ENCODE data around the gene TTC24.

TTC24 gene

GRCh38 chr1:156560585-156561163, 18.8 kb upstream of the TTC24 start:
- no peak for TF ChIP-seq CTCF (IDR thresholded peaks at IDR 0.05)
- no peak for DNase-seq (ENCODE audit: low spot score)
- Histone ChIP-seq H3K27ac (no peak overlapping the region), H3K4me3 (no peak overlapping the region)

GRCh38 chr1:156565519-156565918, 14.0 kb upstream of the TTC24 start:
- no peak overlapping the region for H3K4me3 ChIP-seq
- TF ChIP-seq CTCF (IDR thresholded peaks at IDR 0.05): no peak
- no peak overlapping the region for H3K27ac ChIP-seq
- DNase-seq (ENCODE audit: low spot score): no peak

- H3K27ac ChIP-seq: no peak overlapping the region
- TF ChIP-seq CTCF (IDR thresholded peaks at IDR 0.05): no peak
- DNase-seq (ENCODE audit: low spot score): no peak
- H3K4me3 ChIP-seq: no peak overlapping the region
Measured at GRCh38 chr1:156566436-156566835, 13.1 kb upstream of the TTC24 start.

- DNase-seq (ENCODE audit: low spot score): no peak
- Histone ChIP-seq H3K4me3 (no peak overlapping the region), H3K27ac (no peak overlapping the region)
- no peak for TF ChIP-seq CTCF (IDR thresholded peaks at IDR 0.05)
Measured at GRCh38 chr1:156571261-156571852, 8.2 kb upstream of the TTC24 start.

GRCh38 chr1:156571919-156572662, 7.4 kb upstream of the TTC24 start, which contains the start of gene IQGAP3:
Gene IQGAP3 (minus strand): TSS chr1:156572565. CDS start chr1:156572529, 36 bp downstream.
- no peak for TF ChIP-seq CTCF (IDR thresholded peaks at IDR 0.05)
- H3K27ac ChIP-seq: no peak within 1 kb of the TSS
- H3K4me3 ChIP-seq: peak within 1 kb of the TSS; percentile 66
- peak; percentile 81 for DNase-seq (ENCODE audit: low spot score)

- Histone ChIP-seq H3K4me3 (peak overlapping the region; percentile 66), H3K27ac (no peak overlapping the region)
- no peak for DNase-seq (ENCODE audit: low spot score)
- no peak for TF ChIP-seq CTCF (IDR thresholded peaks at IDR 0.05)
Measured at GRCh38 chr1:156572663-156573018, 6.9 kb upstream of the TTC24 start.

Data from coronary artery (tissue), 2 donors.